Heart right ventricle (tissue), 16 donors: ENCODE data around the gene GRIK3. TPM values are rescaled to one million over a fixed set of nuclear protein-coding genes. Genes with fewer than 3 reads are reported as not detected.

Source experiments
- ATAC-seq, 8 donors: fragments of 200-7000 bp; cut with Tn5 transposase; one replicate each; pipeline ENCODE4 v1.9.1; 2020; ENCODE audit warnings: mild to moderate bottlenecking in 8 of 8, moderate library complexity in 8 of 8, moderate number of reproducible peaks in 1 of 8
- DNase-seq, 2 donors: peaks; one replicate each; pipeline ENCODE4 v3.0.0-alpha.2; 2020
- H3K27ac ChIP-seq, 10 donors: fragments of 200-600 bp; sonication (generic) in 2 of 10; one replicate each; pipeline versions ENCODE4 v1.5.0 to v1.8.0; 2020 to 2022; ENCODE audit warnings: mild to moderate bottlenecking in 3 of 10
- H3K27me3 ChIP-seq, 7 donors: fragments of 200-600 bp; one replicate each; pipeline ENCODE4 v1.8.0; 2021 to 2022; ENCODE audit warnings: mild to moderate bottlenecking in 2 of 7
- H3K36me3 ChIP-seq, 9 donors: fragments of 200-600 bp; sonication (generic) in 1 of 9; one replicate each; pipeline versions ENCODE4 v1.5.0 to v1.8.0; 2020 to 2022; ENCODE audit warnings: mild to moderate bottlenecking in 2 of 9
- H3K4me1 ChIP-seq, 9 donors: fragments of 200-600 bp; sonication (generic) in 1 of 9; one replicate each; pipeline versions ENCODE4 v1.5.0 to v1.8.0; 2020 to 2022; ENCODE audit warnings: mild to moderate bottlenecking in 4 of 9
- H3K4me3 ChIP-seq, 10 donors: fragments of 200-600 bp; sonication (generic) in 2 of 10; one replicate each; pipeline versions ENCODE4 v1.5.0 to v1.8.0; 2020 to 2022; ENCODE audit warnings: mild to moderate bottlenecking in 7 of 10, moderate library complexity in 2 of 10
- H3K9me3 ChIP-seq, 11 donors: fragments of 200-600 bp in 10 of 11; sonication (generic) in 2 of 11; one replicate each; pipeline versions ENCODE4 v1.5.0 to v1.8.0; 2013 to 2022; ENCODE audit warnings: mild to moderate bottlenecking in 2 of 11, control low read depth in 1 of 11, moderate library complexity in 1 of 11
- WGBS, 2 donors: extraction: QIAGEN DNeasy Blood & Tissue Kit; methylation state at CpG; one replicate each; pipeline ENCODE4 v1.1.7; 2013; ENCODE audit warnings: inconsistent platforms in 1 of 2; 5-methylcytosine and 5-hydroxymethylcytosine counted together
- intact Hi-C, 10 donors: fragments of 100-400 bp; cut with DNase I; formaldehyde crosslinking; loops; one replicate each; pipeline versions ENCODE4 v1.11.1 to v1.14.2; 2022
- polyA plus RNA-seq, 2 donors: library from polyadenylated mRNA; stranded (reverse); fragments of 200-250 nt; gene quantifications; one replicate each; pipeline ENCODE4 v1.2.3, GENCODE V29; 2013
- total RNA-seq, 10 donors: library from RNA; stranded (reverse); fragmentation: NEBNext Ultra II Directional in 3 of 10; extraction: Animal tissue kit (Norgen Biotek cat#: 25700) in 3 of 10; gene quantifications; one replicate each; pipeline versions ENCODE4 v1.2.1 to v1.2.4, GENCODE V29; 2021 to 2023
- TF ChIP-seq, protein P1 (sequence below), 9 donors: fragments of 200-600 bp; sonication (generic) in 2 of 9; IDR thresholded peaks; one replicate each; pipeline versions ENCODE4 v1.5.0 to v1.8.0; 2021 to 2022; ENCODE audit warnings: antibody characterized with exemption in 9 of 9, mild to moderate bottlenecking in 5 of 9, moderate library complexity in 1 of 9
- donor health status: Arrhythmogenic right ventricular cardiomyopathy.
- donor health status: ischemic (EF 13 %, LVEDD 7.1; RV severe dilation, severe dysfunction).
- donor health status: healthy with polysubstance abuse.
- donor health status: DM: no; HTN: yes; CAD: no.
- donor health status: DM: no; HTN: no; CAD: no.
- donor health status: ischemic (EF 25% LVEDD 6.9; RV normal size, moderate dysfunction).
- donor health status: ischemic (EF 25% LVEDD 5.7; RV mildly dilated, moderate dysfunction).
- donor health status: healthy.
- donor health status: DM: yes; HTN: yes; CAD: no.
- donor health status: Ischemic cardiomyopathy.
- donor health status: ischemic (EF 35%, LVEDD 5.7; RV mildly dilated, moderate dysfunction).
- donor health status: nonischemic (EF 11% LVEDD 7.7; RV severe dilation, severe dysfunction).
- donor health status: DM: yes; HTN: yes; CAD: no.
- donor health status: PGD.
- donor health status: ischemic (EF 29% LVEDD 5.4; RV normal size, mild dysfunction).
- donor health status: nonischemic (EF 23%, LVEDD 6.1; RV moderate dilation, normal function).

GRIK3 gene
- total and polyA plus RNA-seq, 12 donors = 0.10 to 1.1 (median 0.27) TPM

DNA sequence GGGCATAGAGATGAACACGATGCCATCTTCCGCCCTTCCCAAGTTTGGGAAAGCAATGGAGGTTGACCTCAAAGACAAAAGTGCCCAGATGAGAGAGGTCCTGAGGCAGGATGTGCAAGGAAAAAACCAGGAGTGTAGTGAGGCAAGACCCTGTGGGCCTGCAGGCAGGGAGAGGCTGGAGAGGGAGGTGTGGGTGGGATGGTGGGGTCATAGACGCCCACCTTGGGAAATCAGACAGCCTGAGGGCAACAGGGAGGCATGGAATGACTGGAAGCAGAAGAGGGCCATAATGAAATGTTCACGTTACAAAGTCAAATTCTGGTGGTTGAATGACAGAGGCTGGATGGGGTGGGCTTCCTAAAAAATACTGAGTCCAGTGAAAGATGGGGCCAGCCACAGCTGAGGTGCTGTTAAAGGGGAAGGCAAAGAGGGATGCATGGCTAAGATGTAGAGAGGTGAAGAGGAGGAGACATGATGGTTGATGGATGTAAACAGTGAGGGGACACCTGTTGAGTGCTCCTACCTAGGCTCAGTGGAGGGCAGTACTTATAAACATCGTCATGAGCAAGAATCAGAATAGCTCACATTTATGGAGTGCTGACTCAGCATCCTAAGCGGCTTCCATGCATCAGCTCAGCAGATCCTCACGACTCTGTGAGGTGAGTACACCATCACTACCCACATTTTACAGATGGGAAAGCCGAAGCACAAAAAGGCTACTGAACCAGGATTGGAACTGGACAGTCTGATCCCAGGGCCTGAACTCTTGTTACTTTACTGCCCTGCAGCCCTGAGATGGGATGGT lies 42.0 kb downstream of the GRIK3 start:
- no peak overlapping the region for H3K4me3 ChIP-seq
- H3K27me3 ChIP-seq = peaks cover 0 to 49% (median 0%) of the 10 kb centered on the region in 7 donors
- no peak for ATAC-seq
- TF ChIP-seq, protein P1, sequence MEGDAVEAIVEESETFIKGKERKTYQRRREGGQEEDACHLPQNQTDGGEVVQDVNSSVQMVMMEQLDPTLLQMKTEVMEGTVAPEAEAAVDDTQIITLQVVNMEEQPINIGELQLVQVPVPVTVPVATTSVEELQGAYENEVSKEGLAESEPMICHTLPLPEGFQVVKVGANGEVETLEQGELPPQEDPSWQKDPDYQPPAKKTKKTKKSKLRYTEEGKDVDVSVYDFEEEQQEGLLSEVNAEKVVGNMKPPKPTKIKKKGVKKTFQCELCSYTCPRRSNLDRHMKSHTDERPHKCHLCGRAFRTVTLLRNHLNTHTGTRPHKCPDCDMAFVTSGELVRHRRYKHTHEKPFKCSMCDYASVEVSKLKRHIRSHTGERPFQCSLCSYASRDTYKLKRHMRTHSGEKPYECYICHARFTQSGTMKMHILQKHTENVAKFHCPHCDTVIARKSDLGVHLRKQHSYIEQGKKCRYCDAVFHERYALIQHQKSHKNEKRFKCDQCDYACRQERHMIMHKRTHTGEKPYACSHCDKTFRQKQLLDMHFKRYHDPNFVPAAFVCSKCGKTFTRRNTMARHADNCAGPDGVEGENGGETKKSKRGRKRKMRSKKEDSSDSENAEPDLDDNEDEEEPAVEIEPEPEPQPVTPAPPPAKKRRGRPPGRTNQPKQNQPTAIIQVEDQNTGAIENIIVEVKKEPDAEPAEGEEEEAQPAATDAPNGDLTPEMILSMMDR (IDR thresholded peaks at IDR 0.05) = no peak
- DNase-seq = no peak
- WGBS, 2 donors = 78 to 80% methylated on average over 8 of the region's 8 CpGs
- intact Hi-C loops = no loop called here
- H3K9me3 ChIP-seq = no peaks in the 10 kb centered on the region
- no peak overlapping the region for H3K27ac ChIP-seq
- no peaks in the 10 kb centered on the region for H3K36me3 ChIP-seq
- H3K4me1 ChIP-seq = peaks cover 0 to 8% (median 0%) of the 10 kb centered on the region in 9 donors

DNA sequence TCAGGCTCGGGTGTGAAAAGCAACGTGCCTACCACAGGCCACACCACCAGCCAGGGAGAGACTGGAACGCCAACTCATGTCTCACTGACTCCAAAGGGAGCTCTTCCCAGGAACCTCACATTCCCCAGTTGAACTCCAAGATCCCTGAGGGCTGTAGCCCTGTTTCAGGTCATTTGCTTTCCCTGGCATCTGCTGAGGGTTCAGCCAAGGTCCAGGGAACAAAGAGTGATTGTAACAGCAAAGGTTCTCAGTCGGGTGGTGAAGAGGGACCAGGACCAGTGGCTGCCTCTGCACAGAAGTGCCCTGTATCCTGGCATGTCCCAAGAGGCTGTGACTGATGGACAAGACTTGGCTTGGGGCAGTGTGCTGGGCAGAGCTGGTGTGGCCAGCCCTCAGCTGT lies 42.8 kb downstream of the GRIK3 start:
- ATAC-seq = no peak
- WGBS, 2 donors = 55 to 58% methylated on average over 4 of the region's 4 CpGs

DNA sequence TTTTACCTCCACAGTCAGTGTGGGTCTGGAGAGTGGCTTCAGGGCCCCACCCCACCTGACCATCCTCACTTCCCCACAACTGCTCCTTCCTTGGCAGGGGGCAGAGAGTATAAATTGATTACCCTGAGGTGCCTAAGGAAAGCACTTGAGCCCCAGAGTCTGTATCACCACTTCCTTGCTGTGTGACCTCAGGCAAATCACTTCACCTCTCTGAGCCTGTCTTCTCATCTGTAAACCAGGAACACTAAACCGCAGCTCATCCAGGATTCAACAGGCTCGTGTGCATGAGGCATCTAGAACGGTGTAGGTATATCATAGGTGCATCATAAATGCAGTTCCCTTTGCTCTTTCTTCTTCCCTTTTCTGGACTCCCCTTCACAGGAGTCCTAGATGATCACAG lies 43.4 kb downstream of the GRIK3 start:
- H3K4me3 ChIP-seq = no peak overlapping the region
- no peak for ATAC-seq
- WGBS, 2 donors = 81 to 82% methylated on average over 3 of the region's 3 CpGs
- no peaks in the 10 kb centered on the region for H3K9me3 ChIP-seq
- no peaks in the 10 kb centered on the region for H3K36me3 ChIP-seq
- no peak for DNase-seq
- peaks cover 0 to 8% (median 0%) of the 10 kb centered on the region in 9 donors for H3K4me1 ChIP-seq
- H3K27ac ChIP-seq = no peak overlapping the region
- peaks cover 0 to 42% (median 0%) of the 10 kb centered on the region in 7 donors for H3K27me3 ChIP-seq
- TF ChIP-seq, protein P1 (IDR thresholded peaks at IDR 0.05) = no peak
- intact Hi-C loops = no loop called here

More for the DNA sequence above, 42.8 kb downstream of the GRIK3 start:
- intact Hi-C loops = no loop called here
- no peak for DNase-seq
- TF ChIP-seq, protein P1 (IDR thresholded peaks at IDR 0.05) = no peak
- peaks cover 0 to 46% (median 0%) of the 10 kb centered on the region in 7 donors for H3K27me3 ChIP-seq
- no peaks in the 10 kb centered on the region for H3K36me3 ChIP-seq
- peaks cover 0 to 8% (median 0%) of the 10 kb centered on the region in 9 donors for H3K4me1 ChIP-seq
- no peak overlapping the region for H3K27ac ChIP-seq
- H3K4me3 ChIP-seq = no peak overlapping the region
- H3K9me3 ChIP-seq = no peaks in the 10 kb centered on the region

DNA sequence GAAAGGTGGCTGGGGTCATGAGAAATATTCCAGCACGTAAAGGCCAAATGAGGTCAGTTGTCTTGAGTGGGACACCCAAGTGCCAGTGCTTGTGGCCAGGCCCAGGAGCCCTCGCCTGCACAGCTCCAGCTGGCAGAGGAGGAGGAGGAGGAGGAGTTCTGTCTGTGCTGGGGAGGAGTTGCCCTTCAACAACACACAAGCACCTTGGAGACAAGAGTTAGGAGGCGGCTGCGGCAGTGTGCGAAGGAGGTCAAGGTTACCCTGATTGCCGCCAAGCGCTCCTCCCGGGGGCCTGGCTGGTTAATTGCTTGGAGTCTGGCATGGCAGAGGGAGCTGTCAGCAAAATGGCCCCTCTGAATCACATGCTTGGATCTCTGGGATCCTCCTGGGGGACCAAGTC lies 45.1 kb downstream of the GRIK3 start:
- TF ChIP-seq, protein P1 (IDR thresholded peaks at IDR 0.05) = no peak
- Histone ChIP-seq H3K4me3 (no peak overlapping the region), H3K27me3 (peaks cover 0 to 42% (median 3%) of the 10 kb centered on the region in 7 donors), H3K36me3 (no peaks in the 10 kb centered on the region), H3K9me3 (no peaks in the 10 kb centered on the region), H3K27ac (no peak overlapping the region), H3K4me1 (peaks cover 0 to 8% (median 0%) of the 10 kb centered on the region in 9 donors)
- peak in 1 of 2 donors; percentile 24 for DNase-seq
- 39 to 49% methylated on average over 7 to 8 of the region's 8 CpGs for WGBS, 2 donors
- intact Hi-C loops = no loop called here
- peak in 6 of 8 donors; percentile 41 to 83 (median 59) for ATAC-seq
